HG03457 (cell line): ENCODE results near the gene ATP6V0E2.
"Not testable (repeated sequence)": the region's sequence is repeated elsewhere in the genome, so short reads cannot be mapped to it uniquely, and the experiment has no call there.

Source experiments
- ATAC-seq: cut with Tn5 transposase; IDR thresholded peaks from one replicate; pipeline ENCODE4 v1.9.1; 2021; ENCODE audit warnings: moderate number of reproducible peaks; ENCODE audit not compliant: unreplicated experiment

Gene ATP6V0E2

GRCh38 chr7:149877890-149878522 lies 4.2 kb downstream of the ATP6V0E2 start:
- ATAC-seq = no peak

- no peak for ATAC-seq
Measured at GRCh38 chr7:149878523-149878921, 4.8 kb downstream of the ATP6V0E2 start.

GRCh38 chr7:149879271-149879743 lies 5.5 kb downstream of the ATP6V0E2 start:
- ATAC-seq = no peak

- no peak for ATAC-seq
Measured at GRCh38 chr7:149879766-149880637, 6.2 kb downstream of the ATP6V0E2 start.

- ATAC-seq = no peak
Measured at GRCh38 chr7:149880638-149881311, 7.0 kb downstream of the ATP6V0E2 start.

- no peak for ATAC-seq
Measured at GRCh38 chr7:149881328-149882247, 7.8 kb downstream of the ATP6V0E2 start.

- ATAC-seq = no peak
Measured at GRCh38 chr7:149882248-149883047, 8.7 kb downstream of the ATP6V0E2 start.

GRCh38 chr7:149883048-149883438 lies 9.3 kb downstream of the ATP6V0E2 start:
- ATAC-seq = no peak

GRCh38 chr7:149883452-149883861 lies 9.7 kb downstream of the ATP6V0E2 start:
- ATAC-seq = no peak

GRCh38 chr7:149884016-149884415 lies 10.2 kb downstream of the ATP6V0E2 start:
- no peak for ATAC-seq

- no peak for ATAC-seq
Measured at GRCh38 chr7:149884541-149884940, 10.8 kb downstream of the ATP6V0E2 start.

- ATAC-seq = no peak
Measured at GRCh38 chr7:149885191-149886017, 11.6 kb downstream of the ATP6V0E2 start.

GRCh38 chr7:149886018-149886415 lies 12.2 kb downstream of the ATP6V0E2 start:
- no peak for ATAC-seq

- ATAC-seq = no peak
Measured at GRCh38 chr7:149887311-149887710, 13.5 kb downstream of the ATP6V0E2 start.

- not testable (repeated sequence) for ATAC-seq
Measured at GRCh38 chr7:149890715-149891114, 16.9 kb downstream of the ATP6V0E2 start.

- ATAC-seq = not testable (repeated sequence)
Measured at GRCh38 chr7:149894957-149895356, 21.2 kb downstream of the ATP6V0E2 start.

GRCh38 chr7:149907776-149908376 lies 34.1 kb downstream of the ATP6V0E2 start:
- ATAC-seq = not testable (repeated sequence)

GRCh38 chr7:149910219-149910618 lies 36.5 kb downstream of the ATP6V0E2 start:
- not testable (repeated sequence) for ATAC-seq
